Keratinocyte (primary cell): Measurements from ENCODE around the gene MYT1. TPM values are rescaled to one million over a fixed set of nuclear protein-coding genes. Genes with fewer than 3 reads are reported as not detected.
A peak's percentile ranks its signal among the peaks of the same experiment; 100 is the strongest.
"Not testable (repeated sequence)": the region's sequence is repeated elsewhere in the genome, so short reads cannot be mapped to it uniquely, and the experiment has no call there.

Experiments
- DNase-seq: peaks from one replicate; pipeline ENCODE4 v3.0.0-alpha.2; 2011; ENCODE audit warnings: low read depth, missing footprints, low spot score
- FAIRE-seq: peaks from 2 replicates; lab custom pipeline; 2011; peaks lifted over from hg19 to GRCh38; lab: Jason Lieb, UNC
- H2AFZ ChIP-seq: 2 replicates; pipeline ENCODE4 v1.6.0; 2012; ENCODE audit warnings: low read length, control low read depth, inconsistent platforms; ENCODE audit not compliant: control insufficient read depth
- H3K27ac ChIP-seq: 2 replicates; pipeline ENCODE4 v1.5.1; 2011; ENCODE audit warnings: low read length; ENCODE audit not compliant: control insufficient read depth, insufficient read depth
- H3K27me3 ChIP-seq: 3 replicates; pipeline ENCODE4 v1.6.0; 2011; ENCODE audit warnings: low read length; ENCODE audit not compliant: control insufficient read depth, insufficient read depth; ENCODE audit errors: extremely low read depth
- H3K36me3 ChIP-seq, 2 experiments: 2 replicates in 1 of 2; 3 replicates in 1 of 2; pipeline ENCODE4 v1.5.1; 2011; ENCODE audit warnings: low read length in 2 of 2, mild to moderate bottlenecking in 1 of 2; ENCODE audit not compliant: control insufficient read depth in 2 of 2, insufficient read depth in 2 of 2; ENCODE audit errors: extremely low read depth in 1 of 2
- H3K4me1 ChIP-seq: 3 replicates; pipeline ENCODE4 v1.5.1; 2011; ENCODE audit warnings: low read length; ENCODE audit not compliant: control insufficient read depth, insufficient read depth; ENCODE audit errors: extremely low read depth
- H3K4me2 ChIP-seq: 3 replicates; pipeline ENCODE4 v1.6.0; 2011; ENCODE audit warnings: low read depth, low read length; ENCODE audit not compliant: control insufficient read depth, insufficient read depth; ENCODE audit errors: extremely low read depth
- H3K4me3 ChIP-seq, 3 experiments: fragments of 200-600 bp in 1 of 3; sonication (generic) in 1 of 3; 2 replicates in 2 of 3; 3 replicates in 1 of 3; pipeline ENCODE4 v1.5.1; 2011 to 2016; ENCODE audit warnings: low read length in 3 of 3, mild to moderate bottlenecking in 3 of 3, control low read depth in 2 of 3, inconsistent platforms in 1 of 3, low read depth in 1 of 3, mixed read lengths in 1 of 3, mixed run types in 1 of 3, moderate library complexity in 1 of 3; ENCODE audit not compliant: control insufficient read depth in 2 of 3, insufficient read depth in 2 of 3; ENCODE audit errors: extremely low read depth in 1 of 3
- H3K79me2 ChIP-seq: 2 replicates; pipeline ENCODE4 v1.6.0; 2012; ENCODE audit warnings: low read length; ENCODE audit not compliant: control insufficient read depth, insufficient read depth
- H3K9ac ChIP-seq: 3 replicates; pipeline ENCODE4 v1.6.0; 2011; ENCODE audit warnings: low read length; ENCODE audit not compliant: control insufficient read depth, insufficient read depth; ENCODE audit errors: extremely low read depth
- H3K9me1 ChIP-seq: 3 replicates; pipeline ENCODE4 v1.6.0; 2011; ENCODE audit warnings: low read length; ENCODE audit not compliant: control insufficient read depth, insufficient read depth; ENCODE audit errors: extremely low read depth
- H3K9me3 ChIP-seq: 2 replicates; pipeline ENCODE4 v1.5.1; 2012; ENCODE audit warnings: low read depth, low read length; ENCODE audit not compliant: control insufficient read depth
- H4K20me1 ChIP-seq: 3 replicates; pipeline ENCODE4 v1.6.0; 2011; ENCODE audit warnings: low read length; ENCODE audit not compliant: control insufficient read depth, insufficient read depth; ENCODE audit errors: extremely low read depth
- EZH2 ChIP-seq: IDR thresholded peaks from one replicate; pipeline ENCODE4 v1.6.1; 2012; ENCODE audit warnings: inconsistent platforms, mild to moderate bottlenecking, low read length, moderate library complexity
- dilution Hi-C: fragments of 300-500 bp; cut with MboI; formaldehyde crosslinking; loops from one replicate; pipeline ENCODE4 v1.7.0; 2020; ENCODE audit warnings: low sequenced_read_pairs; ENCODE audit not compliant: extremely low pct_ligation_motif_present
- polyA plus RNA-seq, 5 experiments: library from polyadenylated mRNA; depleted of rRNA in 3 of 5; stranded (reverse) in 3 of 5; stranded (forward) in 1 of 5; unstranded in 1 of 5; fragments of >200 nt; gene quantifications; 1 replicate in 1 of 5; 2 replicates in 3 of 5; 3 replicates in 1 of 5; pipeline versions ENCODE4 v1.2.1 to v1.2.3, GENCODE V29; 2011 to 2012; ENCODE audit warnings: missing spikeins in 2 of 5, low read depth in 1 of 5, low replicate concordance in 1 of 5
- TF ChIP-seq, protein P1 (sequence below), 3 experiments: IDR thresholded peaks in 1 of 3; conservative IDR thresholded peaks in 1 of 3; optimal IDR thresholded peaks in 1 of 3; 2 replicates in 2 of 3; 3 replicates in 1 of 3; pipeline versions ENCODE3 to v1.5.1; 2011; ENCODE audit warnings: low read length in 3 of 3, mild to moderate bottlenecking in 3 of 3, moderate library complexity in 2 of 3, control low read depth in 1 of 3, inconsistent platforms in 1 of 3; ENCODE audit not compliant: insufficient read depth in 2 of 3; ENCODE audit errors: extremely low read depth in 1 of 3

MYT1 gene
- polyA plus RNA-seq, 1 donor (not counting 4 experiments of a cell fraction or from before 2014, with no cell fraction given), result not detected

DNA sequence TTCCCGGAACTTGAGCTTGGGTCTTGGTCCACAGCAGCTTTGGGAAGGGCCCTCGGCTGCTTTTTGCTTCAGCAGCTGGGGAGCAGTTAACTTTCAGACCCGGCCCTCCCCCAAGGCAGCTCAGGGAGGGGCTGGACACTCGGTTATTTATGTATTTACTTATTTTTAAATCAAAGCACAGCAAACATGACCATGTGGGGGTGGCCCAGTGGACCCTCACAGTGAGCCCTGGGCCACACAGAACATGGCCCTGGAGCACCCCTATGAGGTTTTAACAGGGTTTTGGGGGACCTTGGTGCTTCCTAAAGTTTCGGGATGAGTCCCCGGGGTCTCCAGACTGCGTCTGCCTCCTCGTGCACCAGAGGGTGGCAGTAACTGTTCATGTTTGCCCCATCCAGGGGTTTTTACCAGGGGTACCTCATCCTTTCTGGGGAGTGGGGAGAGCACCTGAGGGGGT, 30.3 kb upstream of the MYT1 start:
- Histone ChIP-seq H3K4me3 (no peak overlapping the region), H3K79me2 (no peaks in the 10 kb centered on the region), H3K27me3 (no peaks in the 10 kb centered on the region), H3K4me1 (no peaks in the 10 kb centered on the region), H3K27ac (no peak overlapping the region), H2AFZ (no peak overlapping the region), H4K20me1 (no peaks in the 10 kb centered on the region), H3K9me3 (no peaks in the 10 kb centered on the region), H3K36me3 (no peaks in the 10 kb centered on the region), H3K4me2 (no peak overlapping the region), H3K9me1 (no peaks in the 10 kb centered on the region), H3K9ac (no peak overlapping the region)
- FAIRE-seq, result no peak
- dilution Hi-C loops, result no loop called here
- TF ChIP-seq EZH2, result no peak
- TF ChIP-seq, protein P1, sequence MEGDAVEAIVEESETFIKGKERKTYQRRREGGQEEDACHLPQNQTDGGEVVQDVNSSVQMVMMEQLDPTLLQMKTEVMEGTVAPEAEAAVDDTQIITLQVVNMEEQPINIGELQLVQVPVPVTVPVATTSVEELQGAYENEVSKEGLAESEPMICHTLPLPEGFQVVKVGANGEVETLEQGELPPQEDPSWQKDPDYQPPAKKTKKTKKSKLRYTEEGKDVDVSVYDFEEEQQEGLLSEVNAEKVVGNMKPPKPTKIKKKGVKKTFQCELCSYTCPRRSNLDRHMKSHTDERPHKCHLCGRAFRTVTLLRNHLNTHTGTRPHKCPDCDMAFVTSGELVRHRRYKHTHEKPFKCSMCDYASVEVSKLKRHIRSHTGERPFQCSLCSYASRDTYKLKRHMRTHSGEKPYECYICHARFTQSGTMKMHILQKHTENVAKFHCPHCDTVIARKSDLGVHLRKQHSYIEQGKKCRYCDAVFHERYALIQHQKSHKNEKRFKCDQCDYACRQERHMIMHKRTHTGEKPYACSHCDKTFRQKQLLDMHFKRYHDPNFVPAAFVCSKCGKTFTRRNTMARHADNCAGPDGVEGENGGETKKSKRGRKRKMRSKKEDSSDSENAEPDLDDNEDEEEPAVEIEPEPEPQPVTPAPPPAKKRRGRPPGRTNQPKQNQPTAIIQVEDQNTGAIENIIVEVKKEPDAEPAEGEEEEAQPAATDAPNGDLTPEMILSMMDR (optimal IDR thresholded peaks at IDR 0.05 in 1 of 3, IDR thresholded peaks at IDR 0.05 in 1 of 3, conservative IDR thresholded peaks at IDR 0.05 in 1 of 3; ENCODE audit: extremely low read depth in 1 of 3, insufficient read depth in 2 of 3, low read length in 3 of 3), result peak in 1 of 3 experiments; percentile 8
- DNase-seq, result no peak

DNA sequence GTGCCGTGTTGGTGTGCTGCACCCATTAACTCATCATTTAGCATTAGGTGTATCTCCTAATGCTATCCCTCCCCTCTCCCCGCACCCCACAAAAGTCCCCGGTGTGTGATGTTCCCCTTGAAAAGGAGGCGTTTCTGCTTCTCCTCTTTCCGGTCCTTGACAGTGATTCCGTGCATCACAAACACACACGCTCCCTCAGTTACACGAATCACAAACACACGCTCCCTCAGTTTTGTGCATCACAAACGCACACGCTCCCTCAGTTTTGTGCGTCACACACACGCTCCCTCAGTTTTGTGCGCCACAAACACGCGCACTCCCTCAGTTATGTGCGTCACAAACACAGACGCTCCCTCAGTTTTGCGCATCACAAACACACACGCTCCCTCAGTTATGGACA, 29.5 kb upstream of the MYT1 start:
- H2AFZ ChIP-seq, H3K27me3 ChIP-seq, H3K9ac ChIP-seq, H3K4me3 ChIP-seq, H3K36me3 ChIP-seq, H3K27ac ChIP-seq, H3K4me1 ChIP-seq, H3K9me1 ChIP-seq, dilution Hi-C loops, DNase-seq, H3K4me2 ChIP-seq, H3K79me2 ChIP-seq, FAIRE-seq, H4K20me1 ChIP-seq, H3K9me3 ChIP-seq: not testable (repeated sequence)
